Germinal center (tissue), 1 donor: ENCODE results near the gene CASK.

Experiments
- DNase-seq: peaks from one replicate; pipeline ENCODE4 v3.0.0; 2012; ENCODE audit warnings: mixed read lengths, low spot score

CASK gene

GRCh38 chrX:41559235-41560052, 363.9 kb downstream of the CASK start:
- no peak for DNase-seq

GRCh38 chrX:41558531-41558930, 364.8 kb downstream of the CASK start:
- DNase-seq = peak; percentile 18

- DNase-seq = no peak
These were observed 366.4 kb downstream of the CASK start for GRCh38 chrX:41556958-41557357.

DNA sequence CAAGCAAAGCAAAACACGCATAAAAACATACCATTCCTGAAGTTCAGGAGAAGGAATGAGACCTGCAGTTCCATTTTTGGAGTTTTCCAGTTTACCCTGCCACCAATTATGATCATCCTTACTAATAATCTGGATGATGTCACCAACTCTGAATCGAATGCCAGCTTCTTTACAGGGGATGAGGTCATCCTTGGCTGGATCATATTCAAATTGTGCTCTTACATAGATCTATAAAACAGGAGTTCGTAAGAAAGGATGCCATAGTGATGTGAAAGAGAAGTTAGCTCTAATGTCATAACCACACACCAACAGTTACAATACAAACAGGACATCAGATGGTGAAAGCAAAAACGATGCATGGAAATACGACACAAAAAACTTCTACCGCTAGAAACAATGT, 369.7 kb downstream of the CASK start:
- no peak for DNase-seq

- DNase-seq = no peak
These were observed 374.9 kb downstream of the CASK start for GRCh38 chrX:41548411-41548810.

GRCh38 chrX:41543668-41544067, 379.7 kb downstream of the CASK start:
- no peak for DNase-seq

- DNase-seq = no peak
These were observed 380.3 kb downstream of the CASK start for GRCh38 chrX:41543025-41543424.

- no peak for DNase-seq
These were observed 380.8 kb downstream of the CASK start for GRCh38 chrX:41542536-41542935.

GRCh38 chrX:41542135-41542534, 381.2 kb downstream of the CASK start:
- DNase-seq = no peak

DNA sequence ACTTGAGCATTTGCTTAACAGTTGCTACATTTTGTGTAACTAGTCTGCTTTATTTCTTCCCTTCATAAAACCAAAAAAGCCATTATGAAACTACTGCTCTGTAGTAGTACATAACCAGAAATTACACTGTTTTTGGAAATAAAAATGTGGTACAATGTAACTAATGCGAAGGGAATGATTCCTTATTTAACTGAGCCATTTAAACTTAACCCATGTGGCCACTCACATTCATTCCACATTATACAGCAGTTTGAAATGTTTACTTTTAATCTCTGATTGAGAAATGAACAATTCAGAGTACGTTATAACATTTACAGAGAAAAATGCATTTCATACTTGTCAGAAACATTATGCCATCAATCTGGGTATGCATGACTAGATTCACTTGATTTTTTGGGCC, 382.0 kb downstream of the CASK start:
- DNase-seq = no peak

GRCh38 chrX:41538707-41539106, 384.6 kb downstream of the CASK start:
- no peak for DNase-seq

DNA sequence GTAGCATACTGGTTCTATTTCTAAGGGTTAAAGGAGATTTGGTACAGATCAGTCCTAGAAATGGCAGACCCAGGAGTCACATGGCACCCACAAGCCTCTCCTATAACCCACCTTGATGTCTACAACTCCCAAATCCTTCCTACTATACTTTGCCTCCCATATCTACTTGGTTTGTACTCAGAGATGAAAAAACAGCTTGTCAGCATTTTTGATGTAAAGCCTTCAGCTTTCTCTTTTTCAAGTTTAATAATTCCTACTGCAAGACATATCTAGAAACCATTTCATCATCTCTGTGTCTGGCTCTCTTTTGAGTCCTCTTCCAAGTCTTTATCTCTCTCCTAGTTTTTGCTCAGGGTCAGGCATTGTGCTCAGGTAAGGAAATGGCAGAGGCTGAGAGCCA, 393.3 kb downstream of the CASK start:
- no peak for DNase-seq

GRCh38 chrX:41529221-41529620, 394.1 kb downstream of the CASK start:
- no peak for DNase-seq

DNA sequence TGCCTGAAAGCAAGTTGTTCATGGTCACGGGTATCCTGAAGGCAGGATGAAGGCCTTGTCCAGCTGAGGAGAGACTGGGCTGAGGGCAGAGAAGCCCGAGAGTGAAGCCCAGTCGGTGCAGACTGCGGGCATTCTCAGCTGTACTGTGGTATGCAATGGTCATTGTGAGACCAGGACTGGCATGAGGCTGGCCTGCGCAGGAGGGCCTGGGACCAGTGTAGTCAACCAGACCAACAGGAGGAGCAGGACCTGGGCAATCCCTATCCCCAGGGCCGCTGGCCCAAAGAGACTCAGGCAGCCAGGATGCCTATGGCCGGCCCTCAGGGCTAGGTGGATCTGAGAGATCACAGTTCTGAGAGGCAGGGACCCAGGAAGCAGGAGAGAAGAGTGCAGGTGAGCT, 394.6 kb downstream of the CASK start:
- DNase-seq = no peak

DNA sequence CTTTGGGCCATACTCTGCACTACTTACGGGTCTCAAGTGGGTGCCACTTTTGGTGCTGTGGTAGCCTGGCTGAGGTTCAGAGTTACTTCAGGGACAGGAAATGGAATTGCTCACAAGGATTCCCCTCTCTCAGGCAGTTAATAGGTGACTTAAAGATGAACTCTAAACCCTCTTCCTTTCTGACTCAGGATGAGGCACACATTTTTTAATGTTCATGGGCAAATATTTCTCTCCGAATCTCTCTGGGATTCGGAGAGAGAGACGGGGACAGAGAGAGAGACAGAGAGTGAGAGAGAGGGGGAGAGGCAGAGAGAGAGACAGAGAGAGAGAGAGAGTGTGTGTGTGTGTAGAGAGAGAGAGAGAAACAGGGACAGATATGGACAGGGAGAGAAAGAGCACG, 396.4 kb downstream of the CASK start:
- DNase-seq = no peak

- DNase-seq = no peak
These were observed 397.1 kb downstream of the CASK start for GRCh38 chrX:41526271-41526670.

DNA sequence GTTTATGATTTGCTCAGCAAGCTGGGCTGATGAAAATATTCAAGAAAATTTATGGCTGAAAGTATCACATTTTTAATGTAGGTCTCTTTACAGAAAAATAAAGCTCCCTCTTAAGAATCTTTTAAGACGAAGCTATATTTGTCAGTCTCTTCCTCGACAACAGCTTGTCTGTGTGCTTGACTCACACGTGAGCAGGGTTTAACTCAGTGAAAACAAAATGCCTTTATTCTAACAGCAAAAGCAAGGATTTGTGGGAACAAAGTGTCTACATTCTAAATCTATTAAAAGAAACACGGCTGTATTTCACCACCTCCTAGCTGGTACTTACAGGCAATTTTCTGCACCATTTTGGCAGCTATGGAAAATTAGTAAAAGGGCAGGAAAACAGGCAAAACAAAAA, 400.7 kb downstream of the CASK start:
- DNase-seq = no peak

GRCh38 chrX:41522081-41522480, 401.3 kb downstream of the CASK start:
- DNase-seq = no peak

- DNase-seq = no peak
These were observed 403.9 kb downstream of the CASK start for GRCh38 chrX:41519468-41519867.

DNA sequence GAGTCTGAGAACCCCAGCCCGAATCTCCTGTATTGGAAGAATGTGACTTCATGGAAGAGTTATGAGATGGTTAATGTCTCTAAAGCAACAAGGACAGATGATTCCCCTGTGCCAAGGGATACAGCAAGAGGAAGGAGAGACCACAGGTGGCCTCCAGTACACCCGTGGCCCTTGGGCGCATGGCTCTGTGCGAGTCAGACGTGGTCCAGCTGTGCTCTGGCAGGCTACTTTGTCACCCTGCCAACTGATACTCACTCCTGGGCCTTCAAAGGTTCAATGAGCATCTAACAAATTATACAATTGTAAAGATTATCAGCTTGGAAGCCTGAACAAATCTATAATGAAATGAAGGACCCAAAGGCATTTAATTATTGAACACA, 404.5 kb downstream of the CASK start:
- no peak for DNase-seq

DNA sequence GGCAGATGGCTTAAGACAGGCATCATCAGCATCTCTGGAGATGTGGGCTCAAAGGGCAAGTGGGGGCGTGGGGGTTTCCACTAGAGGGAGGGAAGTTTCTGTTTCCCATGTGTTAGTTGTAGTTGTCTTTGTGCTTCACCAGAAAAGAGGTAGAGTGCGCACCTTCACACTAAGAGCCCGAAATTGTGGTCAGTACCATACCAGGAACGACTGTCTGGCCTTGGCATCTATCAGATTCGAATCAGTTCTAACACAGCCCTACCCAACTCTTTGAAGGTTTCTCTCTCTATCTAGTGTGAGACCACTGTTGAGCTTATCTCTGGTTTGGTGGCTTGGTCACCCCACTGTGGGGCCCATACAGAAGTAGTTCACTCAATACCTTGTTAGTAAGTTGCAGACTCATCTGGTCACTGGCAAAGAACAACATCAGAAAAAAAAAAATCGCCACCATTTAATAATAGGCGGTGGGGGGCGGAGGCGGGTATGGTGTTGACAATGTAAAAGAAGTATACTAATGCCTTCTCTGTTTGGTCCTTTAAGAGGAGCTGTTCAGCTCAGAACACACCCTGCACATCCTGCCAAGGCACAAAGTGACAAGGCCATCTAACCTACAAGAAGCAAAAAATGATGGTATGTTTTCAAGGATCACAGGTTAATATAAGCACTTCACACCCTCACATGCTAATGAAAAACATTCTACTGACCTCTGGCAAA, 405.1 kb downstream of the CASK start:
- no peak for DNase-seq

DNA sequence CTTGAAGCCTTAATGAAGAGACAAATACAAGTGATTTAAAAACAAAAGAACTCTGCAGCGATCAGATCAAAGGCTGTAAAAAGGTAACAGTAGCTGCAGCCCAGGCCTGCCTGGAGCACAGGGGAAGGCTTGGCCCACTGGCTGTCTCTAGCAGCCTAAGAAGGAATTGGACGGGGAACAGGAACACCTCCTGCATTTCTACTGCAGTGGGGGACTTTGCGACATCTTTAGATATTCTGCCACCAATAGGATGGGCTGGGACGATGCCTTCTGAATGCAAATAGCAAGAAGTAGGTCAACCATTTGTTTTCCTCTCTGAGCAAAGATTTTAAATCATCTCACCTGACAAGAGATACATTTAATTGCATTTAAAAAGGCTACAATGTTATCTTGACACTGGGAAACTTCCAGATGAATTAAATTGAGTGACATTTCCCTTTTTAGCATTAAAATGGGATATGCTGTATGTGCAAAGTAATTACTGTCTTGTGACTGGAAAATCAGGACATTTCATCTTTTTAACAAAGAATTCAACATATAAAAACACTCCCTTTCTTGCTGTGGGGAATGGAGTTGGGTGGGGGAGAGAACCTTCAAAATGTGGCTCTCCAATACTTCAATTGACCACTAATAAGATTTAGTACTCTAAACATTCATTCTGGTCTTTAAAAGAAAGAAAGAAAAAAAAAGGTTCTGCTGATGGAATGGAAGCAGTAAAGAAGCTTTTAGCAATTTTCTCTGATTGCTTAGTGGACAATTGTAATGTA, 406.2 kb downstream of the CASK start:
- no peak for DNase-seq

DNA sequence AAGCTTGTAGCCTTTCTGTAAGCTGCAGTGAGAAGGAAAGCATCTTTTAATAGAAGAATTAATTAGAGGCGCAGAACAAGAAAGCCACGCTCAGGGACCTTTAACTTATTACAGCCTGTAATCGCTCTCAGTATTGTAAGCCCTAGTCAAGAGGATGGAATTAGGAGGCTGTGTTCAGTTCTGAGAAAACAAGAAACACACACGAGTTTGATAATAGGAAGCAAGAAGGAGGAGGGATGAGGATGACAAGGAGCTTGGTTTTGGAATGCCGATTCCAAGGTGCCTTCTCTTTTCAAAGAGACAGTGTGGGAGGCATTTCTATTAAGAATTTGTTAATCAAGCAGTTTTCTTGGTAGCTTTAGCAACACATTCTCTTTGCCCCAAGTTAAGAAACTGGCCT, 406.9 kb downstream of the CASK start:
- no peak for DNase-seq
